ENCODE results near the gene TNIP1.

DNA sequence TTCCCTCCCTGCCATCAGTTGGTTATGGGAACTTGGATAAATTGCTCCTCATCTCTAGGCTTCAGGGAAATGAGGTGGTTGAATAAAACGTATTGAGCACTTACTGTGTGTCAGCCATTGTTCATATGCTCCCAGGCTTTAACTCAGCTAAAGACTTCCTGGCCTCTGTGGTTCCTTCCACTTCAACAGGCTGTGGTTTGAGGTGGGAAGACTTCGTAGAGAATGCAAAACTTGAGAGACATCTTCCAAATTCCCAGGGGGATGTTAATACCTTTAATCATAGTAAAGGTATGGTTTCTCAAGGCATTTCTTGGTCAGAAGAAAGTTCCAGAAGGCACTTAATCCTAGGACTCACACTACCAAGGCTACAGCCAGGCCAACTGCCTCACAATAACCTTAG is 62.0 kb downstream of the TNIP1 start:
- no peak for TF ChIP-seq POLR2A (IDR thresholded peaks at IDR 0.05)
- TF ChIP-seq, protein P1, sequence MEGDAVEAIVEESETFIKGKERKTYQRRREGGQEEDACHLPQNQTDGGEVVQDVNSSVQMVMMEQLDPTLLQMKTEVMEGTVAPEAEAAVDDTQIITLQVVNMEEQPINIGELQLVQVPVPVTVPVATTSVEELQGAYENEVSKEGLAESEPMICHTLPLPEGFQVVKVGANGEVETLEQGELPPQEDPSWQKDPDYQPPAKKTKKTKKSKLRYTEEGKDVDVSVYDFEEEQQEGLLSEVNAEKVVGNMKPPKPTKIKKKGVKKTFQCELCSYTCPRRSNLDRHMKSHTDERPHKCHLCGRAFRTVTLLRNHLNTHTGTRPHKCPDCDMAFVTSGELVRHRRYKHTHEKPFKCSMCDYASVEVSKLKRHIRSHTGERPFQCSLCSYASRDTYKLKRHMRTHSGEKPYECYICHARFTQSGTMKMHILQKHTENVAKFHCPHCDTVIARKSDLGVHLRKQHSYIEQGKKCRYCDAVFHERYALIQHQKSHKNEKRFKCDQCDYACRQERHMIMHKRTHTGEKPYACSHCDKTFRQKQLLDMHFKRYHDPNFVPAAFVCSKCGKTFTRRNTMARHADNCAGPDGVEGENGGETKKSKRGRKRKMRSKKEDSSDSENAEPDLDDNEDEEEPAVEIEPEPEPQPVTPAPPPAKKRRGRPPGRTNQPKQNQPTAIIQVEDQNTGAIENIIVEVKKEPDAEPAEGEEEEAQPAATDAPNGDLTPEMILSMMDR (IDR thresholded peaks at IDR 0.05): no peak

Data from thyroid gland (tissue), 4 donors.